ENCODE measurements around the gene COA5.

The COA5 gene

GRCh38 chr2:98571121-98571701 lies 37.1 kb downstream of the COA5 start:
- no peak for DNase-seq

DNA sequence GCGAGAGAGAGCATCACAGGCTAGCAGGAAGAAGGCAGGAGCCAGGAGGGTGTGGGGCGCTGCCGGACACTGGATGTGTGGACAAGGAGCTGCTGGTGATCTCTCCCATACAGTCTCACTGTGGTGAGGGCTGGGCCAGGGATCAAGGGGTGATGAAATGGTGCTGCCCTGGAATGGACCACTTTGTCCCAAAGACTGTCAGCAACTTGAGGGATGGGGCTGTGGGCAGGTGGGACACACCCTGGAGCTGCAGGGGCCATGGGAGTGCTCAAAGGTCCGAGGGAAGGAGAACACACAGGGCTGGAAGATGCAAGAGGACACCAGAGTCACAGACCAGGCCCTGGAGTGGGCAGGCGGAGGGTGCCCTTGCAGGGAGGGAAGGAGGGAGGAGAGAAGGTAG lies 38.0 kb downstream of the COA5 start:
- no peak for DNase-seq

DNA sequence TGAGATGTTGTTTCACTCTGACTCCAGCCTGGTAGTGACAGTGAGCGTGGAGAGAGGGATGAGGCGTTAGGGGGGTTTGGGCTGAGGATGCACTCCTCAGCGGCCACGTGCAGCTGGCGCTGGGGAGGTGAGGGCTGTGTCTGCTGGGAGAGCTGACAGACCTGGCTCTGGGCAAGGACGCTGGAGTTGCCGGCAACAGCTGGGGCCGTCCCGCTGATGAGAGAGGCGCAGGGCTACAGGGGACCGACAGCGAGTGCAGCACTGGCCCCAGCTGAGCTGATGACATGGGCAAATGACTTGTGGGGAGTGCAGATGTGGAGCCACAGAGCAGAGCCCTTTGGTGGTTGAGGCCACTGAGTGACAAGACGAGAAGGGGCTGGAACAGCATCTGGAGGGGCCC lies 38.4 kb downstream of the COA5 start:
- no peak for DNase-seq

DNA sequence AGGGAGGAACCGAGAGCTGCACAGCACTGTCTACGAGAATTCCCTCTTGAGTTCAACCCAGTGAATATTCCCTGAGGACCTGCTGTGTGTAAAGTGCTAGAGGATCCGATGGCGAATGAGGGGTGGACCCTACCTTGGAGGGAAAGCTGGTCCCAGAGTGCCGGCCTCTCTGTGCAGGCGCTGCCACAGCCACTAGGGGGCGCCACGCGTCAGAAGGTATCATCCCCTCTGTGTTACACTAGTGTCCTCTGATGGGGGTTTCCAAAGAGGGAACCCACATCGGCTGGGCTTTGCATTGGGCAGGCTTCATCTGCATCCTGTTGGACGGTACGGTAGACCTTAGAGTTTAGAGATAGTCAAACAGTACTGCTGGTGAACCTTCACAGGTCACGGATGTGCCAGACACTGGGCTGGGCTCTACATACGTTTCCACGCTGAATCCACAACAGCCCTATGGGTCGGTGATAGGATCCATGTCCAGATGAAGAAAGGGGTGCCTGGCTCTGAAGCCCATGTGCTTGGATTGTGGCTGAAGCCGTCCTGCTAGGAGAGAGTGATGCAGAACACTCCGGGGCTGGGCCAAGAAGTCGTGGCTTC lies 39.0 kb downstream of the COA5 start:
- no peak for DNase-seq

DNA sequence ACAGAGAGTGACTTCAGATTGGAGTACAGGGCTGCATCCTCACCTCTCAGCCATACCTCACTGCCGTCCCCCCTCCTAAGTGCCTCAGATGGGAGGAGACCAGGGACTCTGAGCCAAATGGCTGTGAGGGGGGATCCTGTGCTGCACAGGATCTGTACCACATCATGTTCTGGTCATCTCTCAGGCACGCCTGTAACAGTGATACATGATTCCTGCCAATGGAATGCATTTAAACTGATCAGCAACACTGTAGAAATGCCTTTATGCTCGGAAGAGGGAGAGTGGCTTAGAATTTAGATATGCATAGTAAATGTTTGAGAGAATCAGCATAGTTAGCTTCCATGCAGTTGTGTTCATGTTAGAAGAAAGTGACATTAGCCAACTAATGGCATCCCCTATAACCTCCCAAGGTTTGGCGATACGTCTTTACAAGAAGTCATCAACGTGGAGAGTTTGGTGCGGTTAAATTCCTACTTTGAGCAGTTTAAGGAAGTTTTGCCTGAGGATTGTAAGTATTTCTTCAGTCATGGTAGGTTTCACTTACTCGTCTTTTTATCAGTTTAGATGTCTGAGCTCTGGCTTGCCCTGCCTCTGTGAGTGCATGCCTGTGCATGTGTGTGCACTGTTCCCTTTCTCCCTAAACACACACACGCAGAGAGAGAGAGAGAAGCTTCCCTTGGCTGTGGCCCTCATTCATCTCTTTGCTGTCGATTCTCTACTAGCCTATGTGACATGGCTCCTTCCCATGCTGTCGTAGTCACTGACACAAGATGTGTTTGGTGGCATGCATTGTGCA lies 40.0 kb downstream of the COA5 start:
- no peak for DNase-seq

DNA sequence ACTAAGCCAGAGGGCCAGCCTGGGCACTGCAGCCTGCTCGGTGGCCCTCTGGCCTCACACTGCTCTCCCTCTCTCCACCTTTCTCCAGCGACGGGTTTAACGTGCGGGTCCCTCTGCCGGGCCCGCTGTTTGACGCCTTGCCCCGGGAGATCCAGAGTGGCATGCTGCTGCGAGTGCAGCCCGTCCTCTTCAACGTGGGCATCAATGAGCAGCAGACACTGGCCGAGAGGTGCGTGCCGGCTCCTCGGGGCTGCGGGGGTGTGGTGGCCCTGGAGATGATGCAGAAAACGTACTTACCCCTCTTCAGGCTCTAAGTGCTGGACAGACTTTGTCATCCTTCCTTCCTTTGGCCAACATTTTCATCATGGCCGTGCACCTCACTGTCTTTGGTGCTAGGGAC lies 42.4 kb downstream of the COA5 start:
- no peak for DNase-seq

DNA sequence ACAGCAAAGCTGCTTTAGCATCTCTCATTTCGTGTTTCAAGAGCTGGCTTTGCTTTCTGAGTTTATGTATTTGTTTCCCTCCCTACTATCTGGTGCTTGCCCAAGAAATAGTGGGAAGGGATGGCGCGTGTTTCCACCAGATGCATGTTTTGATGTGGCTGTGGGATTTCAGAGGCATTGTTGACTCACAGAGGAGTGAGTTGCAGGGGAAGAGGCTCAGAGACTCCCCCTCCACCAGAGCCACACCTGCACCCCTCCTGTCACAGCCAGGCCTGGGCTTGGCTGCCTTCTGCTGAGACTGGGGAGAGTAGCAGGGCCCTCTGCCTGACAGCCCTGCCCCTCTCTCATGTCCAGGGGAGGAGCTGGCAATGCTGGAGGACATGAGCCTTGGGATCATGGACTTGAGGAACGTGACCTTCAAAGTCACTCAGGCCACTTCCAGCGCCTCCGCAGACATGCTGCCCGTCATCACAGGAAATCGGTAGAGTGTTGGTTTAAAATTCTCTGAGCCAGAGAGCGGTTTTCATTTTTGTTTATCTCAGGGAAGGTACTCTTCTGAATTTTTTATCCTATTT lies 42.9 kb downstream of the COA5 start:
- no peak for DNase-seq

- DNase-seq = no peak
Observed at GRCh38 chr2:98564541-98565132, 43.7 kb downstream of the COA5 start.

DNA sequence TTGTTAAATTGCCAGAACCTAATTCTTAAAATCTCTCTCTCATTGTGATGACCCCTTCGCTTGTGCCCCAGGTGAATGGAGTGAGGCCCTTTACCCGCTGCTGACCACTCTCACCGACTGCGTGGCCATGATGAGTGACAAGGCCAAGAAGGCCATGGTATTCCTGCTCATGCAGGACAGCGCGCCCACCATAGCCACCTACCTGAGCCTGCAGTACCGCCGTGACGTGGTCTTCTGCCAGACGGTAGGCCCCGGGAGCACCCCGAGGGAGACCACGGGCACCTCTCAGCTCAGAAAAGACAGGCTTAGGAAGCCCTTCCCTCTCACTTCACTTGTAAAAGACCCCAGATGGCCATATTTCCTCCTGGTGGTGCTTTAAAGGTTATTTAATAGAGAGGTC lies 44.9 kb downstream of the COA5 start:
- DNase-seq = no peak

GRCh38 chr2:98561902-98562695 lies 46.2 kb downstream of the COA5 start:
- DNase-seq = no peak

DNA sequence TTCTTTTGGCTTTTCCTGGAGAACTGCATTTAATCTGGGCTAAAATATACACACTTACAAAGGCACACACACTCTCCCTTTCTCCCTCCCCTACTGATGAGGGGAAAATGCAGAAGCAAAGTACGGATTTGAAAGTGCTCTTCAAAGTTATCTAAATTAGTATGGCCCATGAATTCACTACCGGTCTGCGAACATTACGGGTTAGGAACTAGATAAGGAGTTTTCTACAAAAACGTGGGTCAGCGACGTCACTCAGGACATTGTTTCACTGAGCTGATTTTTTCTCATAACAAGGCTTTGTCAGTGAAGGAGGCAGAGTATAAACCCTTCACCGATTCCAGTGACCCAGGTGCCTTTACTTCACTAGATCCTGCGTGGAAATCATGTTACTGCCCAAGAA lies 47.3 kb downstream of the COA5 start:
- DNase-seq = no peak

GRCh38 chr2:98560256-98560771 lies 48.0 kb downstream of the COA5 start:
- no peak for DNase-seq

DNA sequence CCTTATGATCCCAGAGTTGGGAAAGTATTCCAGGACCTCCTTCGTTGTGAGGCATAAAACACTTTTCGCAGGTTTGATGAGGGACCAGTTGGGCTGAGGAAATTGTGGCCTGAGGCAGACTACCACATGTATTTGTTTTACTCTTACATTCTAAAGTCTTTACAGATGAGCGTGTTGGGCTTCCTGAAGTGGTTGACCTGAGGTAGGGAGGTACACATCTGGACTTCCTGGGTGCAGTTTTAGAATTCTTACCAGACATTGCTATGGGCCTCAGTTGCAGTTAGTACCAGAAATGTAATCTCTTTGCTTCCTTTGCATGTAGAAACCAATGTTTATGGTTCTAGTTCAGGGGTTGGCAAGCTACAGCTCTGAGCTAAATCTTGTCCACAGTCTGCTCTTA lies 48.7 kb downstream of the COA5 start:
- DNase-seq = no peak

GRCh38 chr2:98558852-98559530 lies 49.3 kb downstream of the COA5 start:
- no peak for DNase-seq

DNA sequence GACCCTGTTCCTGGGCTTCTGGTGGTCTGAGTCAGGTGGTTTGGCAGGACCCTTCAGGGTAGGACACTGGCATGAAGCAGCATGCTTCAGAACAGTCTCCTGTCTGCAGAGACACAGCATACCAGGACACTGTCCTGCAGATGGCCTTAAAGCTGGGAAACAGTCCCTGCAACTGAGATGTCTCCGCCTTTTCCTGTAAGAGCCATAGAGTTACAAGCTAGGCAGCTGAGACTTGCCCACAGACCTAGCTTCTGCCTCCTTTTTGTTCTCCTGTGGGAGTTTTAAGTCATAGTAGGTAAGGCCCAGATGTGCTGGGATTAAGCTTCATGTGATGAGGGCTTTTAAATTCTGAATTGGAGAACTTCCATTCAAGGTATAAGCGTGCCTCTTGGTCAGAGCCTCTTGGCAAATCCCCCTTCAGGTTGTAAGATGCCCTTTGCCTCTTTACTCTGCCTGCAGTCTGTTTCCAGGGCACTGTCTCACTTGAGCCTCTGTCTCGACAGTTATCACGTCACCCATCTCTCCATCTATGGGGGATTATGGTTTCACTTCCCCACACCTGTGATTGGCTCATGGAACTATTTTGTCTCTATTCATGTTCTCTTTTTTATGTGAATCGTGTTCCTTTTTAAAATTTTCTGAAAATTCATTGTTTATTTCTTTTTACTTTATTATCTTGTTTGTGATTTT lies 51.8 kb downstream of the COA5 start:
- DNase-seq = no peak

GRCh38 chr2:98555696-98556095 lies 52.6 kb downstream of the COA5 start:
- no peak for DNase-seq

DNA sequence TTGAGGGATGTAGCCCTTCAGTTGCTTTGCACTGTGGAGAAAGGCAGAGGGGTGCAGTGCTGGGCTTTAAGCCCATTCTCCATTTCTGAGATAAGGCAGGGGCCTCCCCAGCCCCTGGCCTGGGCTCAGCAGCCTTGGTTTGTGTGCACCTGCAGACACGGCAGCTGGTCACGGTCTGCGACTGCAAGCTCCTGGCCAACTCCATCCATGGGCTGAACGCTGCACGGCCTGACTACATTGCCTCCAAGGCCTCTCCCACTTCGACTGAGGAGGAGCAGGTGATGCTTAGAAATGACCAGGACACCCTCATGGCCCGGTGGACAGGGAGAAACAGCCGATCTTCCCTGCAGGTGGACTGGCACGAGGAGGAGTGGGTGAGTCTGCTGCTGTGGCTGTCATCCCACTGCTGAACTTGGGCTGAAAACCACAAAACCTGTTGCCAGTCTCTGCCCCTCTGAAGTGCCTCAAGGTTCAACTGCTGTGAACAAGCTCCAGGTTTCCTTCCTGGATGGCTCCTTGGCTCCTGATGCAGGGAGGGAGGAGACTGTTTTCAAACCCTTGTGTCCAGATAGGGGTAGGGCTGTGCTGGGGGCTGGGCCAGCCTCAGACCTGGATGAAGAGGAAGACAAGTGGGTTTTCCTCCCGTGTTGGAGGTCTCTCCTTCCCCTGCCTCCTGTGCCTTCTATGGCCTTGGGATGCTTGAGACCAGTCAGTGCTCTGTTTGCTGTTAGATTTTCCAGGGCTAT lies 54.0 kb downstream of the COA5 start:
- DNase-seq = no peak

- DNase-seq = no peak
Observed at GRCh38 chr2:98552499-98553179, 55.7 kb downstream of the COA5 start.

- DNase-seq = no peak
Observed at GRCh38 chr2:98551316-98551715, 57.0 kb downstream of the COA5 start.

DNA sequence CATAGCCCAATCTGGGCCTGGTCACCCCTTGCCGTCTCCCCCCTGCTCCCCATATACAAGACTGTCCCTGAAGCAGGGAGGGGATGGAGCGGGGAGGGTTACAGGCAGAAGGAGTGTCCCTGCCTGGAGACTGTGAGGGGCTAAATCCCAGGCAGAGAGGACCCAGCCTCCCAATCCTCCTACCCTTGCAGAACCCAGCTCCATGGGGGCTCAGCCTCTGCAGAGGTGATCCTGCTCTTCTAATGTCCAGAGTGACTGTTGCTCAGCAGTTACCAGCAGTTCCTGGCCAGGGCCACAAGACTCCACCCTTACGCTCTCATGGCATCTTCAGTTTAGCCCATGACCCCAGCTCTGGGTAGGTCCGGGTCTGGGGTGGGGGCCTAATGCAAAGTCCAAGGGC lies 58.1 kb downstream of the COA5 start:
- no peak for DNase-seq
